Hematopoietic multipotent progenitor cell (in vitro differentiated cells): ENCODE results near the gene AARS2. TPM values are rescaled to one million over a fixed set of nuclear protein-coding genes. Genes with fewer than 3 reads are reported as not detected.
A peak's percentile ranks its signal among the peaks of the same experiment; 100 is the strongest.

ENCODE experiments used
- DNase-seq, 3 donors: peaks; one replicate each; pipeline ENCODE4 v3.0.0-alpha.2; 2011 to 2015; ENCODE audit warnings: low read depth in 2 of 3, low spot score in 2 of 3
- total RNA-seq: library from RNA; depleted of rRNA; stranded (reverse); fragments of >200 nt; gene quantifications from one replicate; pipeline ENCODE4 v1.2.3, GENCODE V29; 2012

AARS2 gene
- total RNA-seq, 1 donor: 19.9 TPM

DNA sequence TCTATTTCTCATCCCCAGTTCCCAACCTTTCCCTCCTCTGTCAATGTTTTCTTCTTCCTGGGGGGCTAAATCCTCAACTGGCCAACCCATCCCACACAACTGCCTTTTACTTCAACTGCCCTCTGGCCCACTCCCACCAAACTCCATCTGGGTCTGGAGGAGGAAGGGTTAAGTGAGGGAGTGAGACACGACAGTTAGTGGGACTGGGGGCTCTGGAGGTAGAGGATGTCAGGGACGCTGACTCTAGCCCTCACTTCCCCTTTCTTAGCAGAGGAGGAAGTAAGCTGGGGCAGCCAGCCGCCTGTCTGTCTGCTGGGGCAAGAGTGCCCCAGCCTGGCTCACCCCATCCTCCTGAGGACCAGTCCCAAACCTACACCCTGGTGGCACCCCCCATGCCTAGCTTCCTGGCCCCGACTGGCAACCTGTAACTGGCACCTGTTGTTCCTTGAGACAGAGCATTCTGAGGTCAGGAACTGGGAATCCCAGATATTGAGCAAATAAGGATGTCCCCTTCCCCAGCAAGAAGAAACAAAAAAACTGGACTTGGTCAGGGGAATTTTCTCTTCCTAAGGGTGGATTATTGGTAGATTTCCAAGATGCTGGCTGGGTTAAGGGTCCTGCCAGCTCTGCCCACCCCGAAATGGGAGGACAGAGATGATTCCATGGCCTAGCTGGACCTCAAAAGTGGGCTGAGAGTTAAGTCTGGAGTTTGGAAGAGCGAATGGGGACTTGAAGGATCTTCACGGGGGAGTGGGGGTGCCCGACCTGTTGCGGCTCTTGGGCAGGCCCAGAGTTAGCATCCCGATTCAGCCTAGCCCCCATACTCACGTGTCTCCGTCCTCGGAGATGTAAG lies 48.8 kb downstream of the AARS2 start:
- peak in 2 of 3 donors; percentile 84 to 89 for DNase-seq

DNA sequence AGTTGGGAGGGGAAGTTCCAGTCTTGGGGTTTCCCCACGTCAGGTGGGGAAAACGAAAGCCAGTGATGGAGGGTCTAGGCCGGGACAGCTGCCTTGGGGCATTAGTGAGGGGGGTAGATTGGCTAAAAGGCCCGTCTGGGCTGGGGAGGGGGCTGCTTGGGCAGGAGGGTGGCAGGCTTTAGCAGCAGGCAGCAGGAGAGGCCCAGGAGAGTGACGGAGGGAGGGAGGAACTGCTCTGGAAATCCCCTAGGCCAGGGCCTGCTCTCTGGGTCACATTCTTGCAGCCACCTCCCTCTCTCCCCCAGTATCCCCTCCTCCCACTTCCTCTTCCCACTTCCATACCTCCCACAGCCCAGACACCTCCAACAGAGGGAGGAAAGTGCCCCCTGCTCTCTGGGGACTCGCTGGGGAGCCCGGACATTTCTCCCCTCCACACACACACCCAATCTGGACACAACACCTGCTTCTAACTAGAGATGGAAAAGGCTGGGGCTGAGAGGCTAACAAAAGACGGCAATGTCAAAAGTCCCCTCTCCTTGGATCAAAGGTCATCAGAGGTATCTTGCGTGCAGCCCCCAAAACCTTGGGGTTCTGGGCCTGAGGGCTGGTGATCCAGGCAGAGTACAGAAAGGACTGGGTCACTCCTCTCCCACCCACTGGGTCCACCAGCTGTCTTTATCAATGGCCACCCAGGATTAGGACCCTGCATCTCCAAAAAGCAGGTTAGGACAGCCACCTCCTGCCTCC lies 49.6 kb downstream of the AARS2 start:
- DNase-seq: peak in 2 of 3 donors; percentile 68 to 71

DNA sequence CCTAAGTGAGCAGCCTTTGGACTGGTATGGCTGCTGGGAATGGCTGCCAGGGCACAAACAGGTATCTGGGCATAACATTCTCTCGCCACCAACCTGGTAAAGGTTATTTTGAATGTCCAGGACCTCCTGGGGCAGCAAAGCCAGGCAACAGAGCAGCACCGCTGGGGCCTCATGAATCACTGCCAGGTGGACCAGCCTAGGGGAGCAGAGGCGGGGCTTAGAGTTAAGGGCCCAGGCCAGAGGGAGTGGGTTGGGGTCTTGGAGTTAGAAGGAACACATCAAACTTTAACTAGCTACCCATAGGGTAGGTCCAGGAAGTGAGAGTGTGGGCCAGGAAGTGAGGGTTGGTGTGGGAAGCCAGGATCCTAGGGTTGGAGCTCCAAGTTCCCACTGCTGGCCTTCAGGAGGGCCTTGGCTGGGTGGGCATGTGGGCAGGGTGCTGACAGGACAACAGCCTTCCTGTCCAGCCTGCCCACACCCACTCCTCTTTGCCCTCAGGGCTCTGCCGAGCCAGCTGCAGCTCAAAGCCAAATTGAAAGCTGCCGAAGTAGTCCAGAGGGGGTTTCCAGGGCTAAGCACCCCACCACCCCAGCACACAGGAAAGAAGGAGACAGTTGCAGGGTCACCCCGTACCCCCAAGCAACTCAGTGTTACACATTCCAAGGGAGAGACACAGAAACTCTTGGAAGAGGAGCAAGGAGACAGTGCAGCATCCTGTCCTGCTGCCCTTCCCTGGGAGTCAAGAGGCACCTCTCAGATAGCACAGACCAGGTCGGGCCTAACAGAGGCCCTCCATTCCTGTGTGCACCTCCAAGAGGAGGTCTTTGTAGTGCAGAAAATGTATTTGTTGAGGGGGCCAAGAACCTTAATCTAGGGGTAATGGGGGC lies 50.4 kb downstream of the AARS2 start:
- DNase-seq: no peak

DNA sequence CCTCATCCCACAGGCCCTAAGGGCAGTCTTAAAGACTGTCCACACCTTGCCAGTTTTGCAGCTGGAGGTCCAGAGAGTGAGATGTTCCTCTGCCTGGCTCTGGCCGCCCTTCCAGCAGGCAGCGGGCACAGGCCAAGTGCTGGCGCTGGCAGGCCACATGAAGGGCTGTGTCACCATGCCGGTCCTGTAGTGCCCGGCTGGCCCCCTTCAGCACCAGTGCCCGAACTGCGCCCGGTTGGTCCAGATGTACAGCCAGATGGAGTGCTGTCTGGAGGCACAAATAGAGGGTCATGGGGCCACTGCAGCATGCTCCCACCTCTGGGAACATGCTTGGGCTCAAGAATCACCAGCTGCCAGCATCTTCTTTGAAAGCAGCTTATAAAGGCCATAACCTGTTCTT lies 51.6 kb downstream of the AARS2 start:
- no peak for DNase-seq

DNA sequence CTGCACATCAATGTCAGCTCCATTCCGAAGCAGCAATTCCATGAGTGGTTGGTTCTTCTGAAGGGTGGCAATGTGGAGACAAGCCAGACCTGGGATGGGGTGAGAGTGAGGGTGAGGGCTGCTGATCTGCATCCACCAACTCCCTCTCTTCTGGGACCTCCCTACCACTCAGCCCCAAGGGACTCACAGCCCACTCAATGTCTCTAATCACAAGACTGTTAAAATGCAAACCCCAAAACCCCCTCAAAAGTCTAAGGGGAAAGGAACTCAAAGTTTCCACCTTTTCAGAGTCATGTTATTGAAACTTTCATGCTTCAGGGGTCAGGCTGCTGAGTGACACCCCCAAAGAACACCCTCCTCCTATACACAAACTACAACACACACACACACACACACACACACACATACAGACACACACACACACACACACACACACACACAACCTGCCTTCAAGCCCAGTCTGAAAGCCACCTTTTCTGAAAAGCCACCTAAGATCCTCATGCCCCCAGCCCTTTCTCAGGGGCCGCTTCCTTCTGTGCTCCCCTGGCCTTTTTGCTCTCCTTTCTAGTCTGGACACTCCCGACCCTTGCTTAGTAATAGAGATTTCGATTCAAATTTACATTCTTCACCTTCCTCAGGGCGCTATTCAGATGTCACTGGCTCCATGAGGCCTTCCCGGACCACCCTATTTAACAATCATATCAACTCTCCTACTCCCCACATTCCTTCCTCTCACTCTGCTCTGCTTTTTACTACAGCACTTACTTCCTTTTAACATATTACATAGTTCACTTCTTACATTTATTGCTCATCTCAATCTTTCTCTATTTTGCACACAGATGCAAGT lies 52.5 kb downstream of the AARS2 start:
- DNase-seq: no peak

DNA sequence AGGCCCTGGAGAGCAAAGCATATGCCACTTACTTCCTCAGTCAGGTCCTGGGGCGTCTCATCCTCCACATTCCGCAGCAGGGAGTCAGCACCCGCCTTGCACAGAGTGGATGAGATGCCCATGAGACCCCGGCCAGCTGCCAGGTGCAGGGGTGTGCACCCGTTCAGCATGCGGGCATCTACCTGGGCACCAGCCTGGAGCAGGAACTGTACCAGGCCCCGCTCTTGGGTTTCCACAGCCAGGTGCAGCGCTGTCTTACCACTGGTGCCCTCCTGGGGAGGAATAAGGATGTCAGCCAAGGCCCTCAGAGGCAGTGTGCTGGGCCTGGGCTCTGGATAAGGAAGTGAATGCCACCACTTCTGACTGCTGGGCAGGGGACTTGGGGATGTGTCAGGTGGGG lies 53.1 kb downstream of the AARS2 start:
- no peak for DNase-seq

DNA sequence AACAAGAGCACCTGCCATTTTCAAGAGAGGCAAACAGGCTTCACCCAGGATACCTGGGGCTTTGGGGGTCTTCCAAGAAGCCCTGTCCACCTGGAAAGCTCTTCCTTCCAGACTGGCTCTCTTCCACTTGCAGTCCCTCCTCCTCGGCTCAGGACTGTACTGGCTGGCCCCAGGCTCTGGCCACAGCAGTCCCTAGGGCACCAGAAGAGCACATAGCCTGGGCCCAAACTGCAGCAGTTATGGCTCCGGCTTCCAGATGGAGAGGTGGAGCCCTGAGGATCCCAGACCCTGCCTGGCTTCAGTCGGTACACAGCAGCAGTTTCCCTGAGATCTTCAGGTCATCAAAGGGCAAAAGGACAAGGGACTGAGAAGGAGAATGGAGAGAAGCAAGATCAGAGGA lies 54.2 kb downstream of the AARS2 start:
- no peak for DNase-seq

DNA sequence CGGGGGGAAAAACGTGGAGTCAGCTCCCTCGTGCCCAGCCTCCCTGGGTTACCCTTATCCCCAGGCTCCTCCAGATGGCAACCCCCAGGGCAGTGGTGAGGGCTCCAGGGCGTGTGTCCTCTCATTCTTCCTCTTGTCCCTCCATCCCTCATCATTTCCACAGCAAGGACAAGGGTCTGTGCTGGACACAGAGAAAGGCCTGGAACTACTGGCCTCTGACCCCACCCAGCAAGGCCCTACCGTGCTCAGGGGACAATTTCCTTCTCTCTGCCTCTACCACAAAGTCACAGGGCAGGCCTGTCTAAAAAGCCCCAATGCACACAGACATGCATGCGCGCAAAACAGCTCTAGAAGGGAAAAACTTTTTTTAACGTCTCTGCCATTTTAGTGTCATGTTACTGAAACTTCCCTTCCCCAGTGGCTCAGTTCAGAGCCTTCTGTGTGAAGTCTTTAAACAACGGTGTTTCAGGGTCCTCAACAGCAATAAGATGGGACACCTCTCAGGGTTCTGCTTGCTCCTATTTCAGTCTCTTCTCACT lies 54.8 kb downstream of the AARS2 start:
- no peak for DNase-seq

DNA sequence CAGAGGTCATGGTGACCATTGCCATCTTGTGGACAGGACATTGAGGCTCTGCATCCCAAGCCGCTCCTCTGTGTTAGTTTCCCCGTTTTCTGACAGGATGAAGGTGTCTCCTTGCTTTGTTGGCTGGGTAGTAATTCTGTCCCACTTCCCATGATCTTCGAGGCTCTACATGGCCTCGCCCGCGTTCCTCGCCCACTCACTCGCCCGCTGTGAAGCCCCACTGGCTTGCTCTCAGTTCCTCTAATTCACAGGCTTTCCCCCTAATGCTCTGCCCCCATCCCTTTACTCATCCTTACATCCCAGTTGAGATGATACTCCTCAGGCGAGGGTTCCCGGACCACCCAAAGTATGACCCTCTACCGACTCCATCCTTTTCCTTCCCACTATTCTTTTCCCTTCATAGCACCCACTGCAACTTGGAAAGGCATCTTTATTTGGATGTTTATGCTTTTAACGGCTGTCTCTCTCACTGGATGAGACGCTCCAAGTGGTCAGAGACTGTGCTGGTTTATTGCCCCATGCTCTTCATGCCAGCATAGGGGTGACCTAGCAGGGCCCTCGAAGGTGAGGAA lies 55.3 kb downstream of the AARS2 start:
- DNase-seq: no peak

DNA sequence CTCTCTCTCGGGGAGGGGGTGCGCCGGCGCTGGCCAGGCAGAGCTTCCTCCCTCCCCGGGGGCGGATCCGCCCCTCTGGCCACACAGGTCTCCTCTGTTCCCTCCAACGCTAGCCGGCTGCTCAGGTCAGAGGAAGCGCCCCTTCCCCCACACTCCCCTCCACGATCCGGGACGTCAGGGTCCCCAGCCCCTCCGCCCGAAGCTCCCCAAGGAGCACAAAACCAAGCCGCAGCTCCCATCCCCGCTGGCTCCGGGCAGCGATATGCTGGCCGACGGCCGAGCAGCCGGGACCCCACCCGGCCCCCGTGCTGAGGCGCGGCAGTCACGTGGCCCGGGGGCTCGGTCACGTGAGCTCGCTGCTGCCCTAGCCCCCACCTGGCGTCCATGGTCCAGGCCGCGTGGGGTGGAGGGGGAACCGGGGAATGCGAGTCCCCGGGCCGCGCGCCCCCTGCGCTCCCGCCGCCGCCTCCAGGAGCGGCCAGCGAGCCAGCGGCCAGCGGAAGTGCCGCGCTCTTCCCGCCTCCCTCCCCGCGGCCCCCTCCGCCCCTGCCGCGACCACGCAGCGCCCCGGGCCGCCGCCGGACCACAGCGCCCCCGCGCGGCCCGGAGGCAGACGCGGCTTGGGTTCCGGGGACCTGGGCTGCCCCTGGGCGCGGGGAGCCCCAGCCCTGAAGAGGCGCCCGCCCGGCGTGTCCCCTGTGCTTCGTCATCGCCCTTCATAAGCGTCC lies 56.0 kb downstream of the AARS2 start, which contains the start of gene SLC35B2:
TSS of gene SLC35B2 (minus strand) at position 504 of the 728 bp plus-strand sequence. CDS start at position 386, 118 bp downstream.
- peak; percentile 62 to 67 (median 63) for DNase-seq

DNA sequence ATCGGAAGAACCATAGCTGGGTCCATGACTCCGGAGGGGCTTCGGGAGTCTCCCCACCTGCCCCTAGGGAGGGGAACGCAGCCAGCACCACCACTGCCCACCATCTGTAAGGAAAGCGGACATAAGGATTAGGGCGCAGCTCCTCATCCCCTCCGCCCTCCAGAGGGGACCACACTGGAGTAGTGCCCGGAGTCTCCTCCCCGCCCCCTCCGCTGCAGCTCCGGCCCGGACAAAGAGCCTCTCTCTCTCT lies 56.4 kb downstream of the AARS2 start:
- no peak for DNase-seq

DNA sequence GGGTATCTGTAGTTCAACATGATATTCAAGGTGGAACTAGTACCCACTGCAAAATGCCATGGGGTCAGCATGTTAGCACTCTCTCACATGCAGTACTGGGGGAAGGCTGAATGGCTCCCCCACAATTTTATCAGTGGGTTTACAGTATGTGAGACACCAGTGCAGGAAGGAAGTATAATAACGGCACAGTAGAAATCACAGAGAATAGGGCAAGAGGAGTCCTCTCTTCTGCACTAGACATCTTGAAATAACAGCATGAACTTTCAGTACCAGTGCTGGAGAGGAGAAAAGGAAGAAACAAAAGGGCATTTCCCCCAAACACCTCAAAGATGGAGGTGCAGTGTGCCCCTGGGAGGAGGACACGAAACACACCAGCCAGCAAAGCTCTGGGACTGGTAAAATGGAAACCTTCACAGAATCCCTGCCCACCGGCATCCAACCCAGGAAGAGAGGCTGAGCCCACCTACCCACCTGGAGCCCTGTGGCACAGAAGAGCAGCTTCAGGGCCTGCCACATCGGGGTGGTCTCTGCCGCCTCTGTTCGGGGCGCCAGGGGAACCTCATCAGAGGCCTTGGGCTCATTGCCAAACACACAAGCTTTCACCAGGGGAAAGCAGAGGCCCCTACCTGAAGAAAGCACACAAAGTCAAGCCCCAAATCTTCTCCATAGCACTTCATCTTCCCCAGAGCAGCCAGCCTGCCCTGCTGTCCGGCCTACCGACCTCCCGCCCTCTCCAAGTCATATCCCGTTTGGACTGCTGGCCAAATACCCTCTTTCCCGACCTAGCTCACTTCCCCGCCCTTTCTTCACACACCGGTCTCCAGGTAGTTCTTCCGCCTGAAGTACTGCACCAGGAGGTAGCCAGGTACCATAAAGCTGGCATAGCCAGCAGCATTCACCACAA lies 57.0 kb downstream of the AARS2 start:
- DNase-seq: no peak

DNA sequence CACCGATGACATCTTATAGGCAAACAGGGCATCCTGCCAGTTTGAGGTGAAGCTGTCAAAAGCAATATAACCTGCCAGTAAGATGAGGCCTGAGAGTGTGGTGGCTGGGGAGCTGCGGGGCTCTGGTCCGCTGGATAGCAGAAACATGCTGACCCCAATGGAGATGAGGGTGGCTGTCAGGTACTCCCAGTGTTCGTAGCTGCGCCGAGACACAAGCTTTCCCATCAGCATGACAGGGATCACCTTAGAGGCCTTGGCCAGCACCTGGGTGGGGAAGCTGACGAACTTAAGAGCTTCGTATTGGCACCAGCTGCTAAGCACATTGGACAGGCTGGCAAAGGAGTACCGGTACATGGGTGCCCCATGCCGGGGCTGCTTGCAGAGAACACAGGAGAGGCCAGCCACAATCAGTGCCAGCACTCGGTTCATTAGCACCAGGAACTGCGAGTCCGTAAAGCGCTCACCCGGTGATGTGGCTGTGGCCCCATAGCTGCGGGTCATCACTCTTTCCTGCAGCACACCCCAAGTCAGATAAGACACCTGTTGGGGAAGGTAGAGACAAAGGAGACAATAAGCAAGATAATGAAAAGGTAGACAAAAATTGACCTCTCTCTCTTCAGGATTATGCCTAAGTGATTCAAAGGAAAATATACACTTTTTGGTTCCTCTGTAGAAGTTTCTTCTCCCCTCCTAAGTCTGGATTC lies 57.9 kb downstream of the AARS2 start:
- no peak for DNase-seq

DNA sequence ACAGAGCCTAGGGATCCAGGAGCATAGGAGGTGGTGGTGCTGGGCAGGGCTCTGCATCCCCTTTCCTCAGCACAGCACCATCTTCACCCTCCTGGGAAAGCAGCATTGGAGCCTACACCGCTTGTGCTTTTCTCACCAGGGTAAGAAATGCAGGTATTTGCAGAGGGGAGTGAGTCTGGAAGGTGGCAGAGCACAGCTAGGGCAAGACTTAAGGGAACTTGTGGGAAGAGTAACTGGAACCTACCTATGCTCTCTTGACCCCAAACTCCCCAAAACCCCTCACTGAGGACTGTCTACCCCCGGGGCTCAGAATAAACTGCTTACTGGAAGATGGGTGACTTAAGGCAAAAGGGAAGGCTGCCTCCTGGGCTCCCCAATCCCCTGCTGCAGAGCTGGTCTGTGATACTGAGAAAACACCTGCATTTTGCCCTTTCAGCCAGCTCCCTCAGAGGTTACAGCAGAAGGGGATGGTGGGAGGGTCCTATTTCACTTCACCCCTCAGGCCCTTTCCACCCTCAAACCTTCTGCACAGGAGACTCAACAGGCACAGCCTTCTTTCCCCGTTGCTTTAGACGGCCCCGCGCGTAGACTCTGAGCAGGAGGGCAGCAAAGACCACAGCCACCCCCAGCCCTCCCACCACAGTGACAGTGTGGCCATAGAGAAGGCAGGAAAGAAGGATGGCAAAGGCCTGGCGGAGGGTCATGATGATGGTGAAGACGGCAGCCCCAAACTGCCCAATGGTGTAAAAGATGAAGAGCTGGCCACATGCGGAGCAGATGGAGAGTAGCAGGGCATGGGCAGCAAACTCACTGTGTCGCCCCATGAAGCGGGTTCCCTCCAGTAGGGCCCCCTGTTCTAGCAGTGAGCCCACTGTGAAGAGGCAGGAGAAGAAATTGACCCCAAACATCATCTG lies 58.7 kb downstream of the AARS2 start:
- DNase-seq: peak in 1 of 3 donors; percentile 31

DNA sequence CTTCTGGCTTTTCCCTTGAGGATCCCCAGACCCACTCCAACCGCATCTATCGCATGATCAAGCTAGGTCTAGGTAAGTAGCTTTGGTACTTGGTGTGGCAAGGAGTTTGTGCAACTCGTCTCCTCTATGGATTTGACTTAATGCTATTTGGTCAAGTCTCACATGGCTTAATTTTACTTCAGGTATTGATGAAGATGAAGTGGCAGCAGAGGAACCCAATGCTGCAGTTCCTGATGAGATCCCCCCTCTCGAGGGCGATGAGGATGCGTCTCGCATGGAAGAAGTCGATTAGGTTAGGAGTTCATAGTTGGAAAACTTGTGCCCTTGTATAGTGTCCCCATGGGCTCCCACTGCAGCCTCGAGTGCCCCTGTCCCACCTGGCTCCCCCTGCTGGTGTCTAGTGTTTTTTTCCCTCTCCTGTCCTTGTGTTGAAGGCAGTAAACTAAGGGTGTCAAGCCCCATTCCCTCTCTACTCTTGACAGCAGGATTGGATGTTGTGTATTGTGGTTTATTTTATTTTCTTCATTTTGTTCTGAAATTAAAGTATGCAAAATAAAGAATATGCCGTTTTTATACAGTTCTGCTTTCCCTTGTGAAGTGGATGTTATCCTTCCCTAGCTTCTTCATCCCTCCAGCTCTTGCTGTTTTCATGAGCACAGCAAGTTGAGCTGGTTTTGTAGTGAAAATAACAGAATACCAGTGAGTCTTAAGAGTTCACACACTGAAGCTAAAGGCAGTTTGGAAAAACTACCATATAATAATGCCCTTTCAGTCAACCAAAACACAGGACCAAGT lies 59.6 kb downstream of the AARS2 start:
- peak in 1 of 3 donors; percentile 79 for DNase-seq
